ENCODE measurements around the gene CSRP3.

The CSRP3 gene

DNA sequence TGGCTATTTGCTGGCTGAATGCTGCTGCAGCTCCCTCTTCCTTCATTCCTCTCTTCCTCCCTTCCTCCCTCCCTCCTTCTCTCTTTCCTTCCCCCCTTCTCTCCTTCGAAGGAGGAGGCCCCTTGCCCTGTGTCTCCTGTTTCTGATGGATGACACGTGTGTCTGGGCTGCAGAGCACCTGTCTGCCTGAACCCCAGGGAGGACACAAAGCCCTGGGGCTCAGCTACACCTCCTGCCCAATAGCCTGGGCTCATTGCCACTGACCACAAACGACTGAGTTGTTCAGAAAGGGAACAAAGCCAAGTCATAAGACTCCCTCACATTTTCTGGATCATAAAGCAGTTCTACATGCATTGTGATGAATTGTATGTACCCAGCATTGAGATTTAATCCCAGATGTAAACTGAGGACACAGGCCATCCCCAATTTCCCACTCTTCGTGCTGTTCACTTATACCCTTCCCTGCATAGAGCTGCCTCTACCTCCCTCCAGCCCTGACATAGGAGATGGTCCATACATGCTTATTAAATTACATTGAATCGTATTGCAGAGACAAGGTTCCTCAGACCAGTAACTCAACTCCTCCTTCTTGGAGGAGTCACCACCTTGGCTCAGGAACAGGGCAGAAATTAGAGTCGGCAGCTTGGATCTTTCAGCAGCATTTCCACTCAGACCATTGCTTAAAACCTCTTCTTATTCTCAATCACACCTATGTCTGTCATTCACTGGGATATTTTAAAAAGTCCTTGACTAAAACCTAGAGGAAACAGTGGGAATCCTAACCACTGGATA, 1.2 kb downstream of the CSRP3 start:
- in situ Hi-C loops (cut with MboI; ENCODE audit: low pct_unique_long_range_greater_than_20kb, low sequenced_read_pairs, unreplicated experiment): loop anchor here (25.0 kb wide), 1 partner anchor 112 kb away; no protein-coding TSS in a partner anchor
- no peak for DNase-seq (ENCODE audit: low spot score)
- no peak for TF ChIP-seq CTCF (IDR thresholded peaks at IDR 0.05; ENCODE audit: extremely low read depth, insufficient read depth, missing control alignments)

GRCh38 chr11:19199771-19200170, 2.0 kb downstream of the CSRP3 start:
- no peak for TF ChIP-seq CTCF (IDR thresholded peaks at IDR 0.05; ENCODE audit: extremely low read depth, insufficient read depth, missing control alignments)
- in situ Hi-C loops (cut with MboI; ENCODE audit: low pct_unique_long_range_greater_than_20kb, low sequenced_read_pairs, unreplicated experiment): loop anchor here (25.0 kb wide), 1 partner anchor 113 kb away; no protein-coding TSS in a partner anchor
- DNase-seq (ENCODE audit: low spot score): no peak

DNA sequence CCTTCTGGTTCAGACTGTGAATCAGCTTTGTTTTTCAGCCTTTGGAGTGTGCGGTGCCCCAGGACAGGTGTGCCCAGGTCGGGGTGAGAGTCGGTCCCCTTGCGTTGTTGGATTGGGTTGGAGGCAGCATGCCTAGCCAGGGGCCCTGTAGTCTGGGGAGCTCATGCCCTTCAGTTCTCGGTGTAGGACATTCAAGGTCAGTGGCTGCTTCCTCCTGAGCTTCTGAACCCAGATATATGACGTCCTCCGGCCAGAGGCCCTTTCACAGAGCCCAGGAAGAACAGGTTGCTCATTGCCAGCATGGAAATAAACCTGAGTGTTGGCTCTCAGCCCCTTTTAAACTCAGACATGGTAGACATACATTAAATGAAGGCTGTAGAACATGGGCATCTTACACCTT, 2.7 kb downstream of the CSRP3 start:
- DNase-seq (ENCODE audit: low spot score): no peak
- no peak for TF ChIP-seq CTCF (IDR thresholded peaks at IDR 0.05; ENCODE audit: extremely low read depth, insufficient read depth, missing control alignments)
- in situ Hi-C loops (cut with MboI; ENCODE audit: low pct_unique_long_range_greater_than_20kb, low sequenced_read_pairs, unreplicated experiment): no loop called here

DNA sequence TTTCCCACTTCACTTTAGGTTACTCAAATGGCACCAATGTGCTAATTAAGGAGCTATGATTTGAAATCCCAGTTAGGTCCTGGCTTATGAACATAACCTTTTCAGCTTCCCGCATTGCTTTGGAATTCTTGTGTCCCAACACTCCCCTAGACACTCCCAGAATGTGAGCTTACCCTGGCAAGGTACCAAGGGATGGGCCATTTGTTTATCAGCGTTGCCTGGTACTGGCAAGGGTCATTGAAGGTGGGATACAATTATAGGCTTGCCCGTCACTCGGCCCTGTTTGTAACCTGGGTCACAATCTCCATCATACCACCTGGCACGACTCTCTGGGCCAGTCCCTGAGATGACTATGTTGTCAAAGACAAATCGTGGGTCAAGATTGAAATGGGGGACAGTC, 5.4 kb downstream of the CSRP3 start:
- DNase-seq (ENCODE audit: low spot score): no peak
- TF ChIP-seq CTCF (IDR thresholded peaks at IDR 0.05; ENCODE audit: extremely low read depth, insufficient read depth, missing control alignments): no peak
- in situ Hi-C loops (cut with MboI; ENCODE audit: low pct_unique_long_range_greater_than_20kb, low sequenced_read_pairs, unreplicated experiment): no loop called here

DNA sequence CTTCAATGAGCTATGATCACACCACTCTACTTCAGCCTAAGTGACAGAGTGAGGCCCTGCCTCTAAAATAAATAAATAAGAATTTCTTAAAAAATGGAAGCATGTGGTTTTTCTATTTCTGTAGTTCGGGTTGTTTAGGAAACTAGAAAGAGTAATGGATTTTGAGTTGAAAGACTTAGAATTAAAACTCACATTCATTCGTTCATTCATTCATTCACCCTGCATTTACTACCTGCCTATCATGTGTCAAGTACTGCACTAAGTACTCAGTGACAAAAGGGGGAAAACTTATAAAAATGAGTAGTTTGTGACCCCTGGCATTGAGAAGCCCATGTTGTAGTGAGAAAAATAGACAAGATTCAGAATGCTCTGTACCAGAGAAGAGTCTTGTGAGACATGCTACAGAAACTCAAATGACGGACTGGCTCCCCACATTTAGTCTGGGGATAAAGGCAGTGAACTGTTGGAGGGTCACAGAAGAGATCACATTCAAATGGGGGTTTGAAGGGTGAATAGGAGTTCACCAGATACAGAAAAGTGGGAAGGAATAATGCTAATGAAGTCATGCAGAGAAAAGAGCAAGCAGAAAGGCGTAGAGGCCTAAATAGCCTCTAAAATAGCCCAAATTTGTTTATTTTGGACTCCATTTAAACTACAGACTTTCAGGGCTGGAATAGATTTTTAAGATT, 7.0 kb downstream of the CSRP3 start:
- no peak for DNase-seq (ENCODE audit: low spot score)
- in situ Hi-C loops (cut with MboI; ENCODE audit: low pct_unique_long_range_greater_than_20kb, low sequenced_read_pairs, unreplicated experiment): no loop called here
- no peak for TF ChIP-seq CTCF (IDR thresholded peaks at IDR 0.05; ENCODE audit: extremely low read depth, insufficient read depth, missing control alignments)

GRCh38 chr11:19193916-19194315, 7.9 kb downstream of the CSRP3 start:
- TF ChIP-seq CTCF (IDR thresholded peaks at IDR 0.05; ENCODE audit: extremely low read depth, insufficient read depth, missing control alignments): no peak
- in situ Hi-C loops (cut with MboI; ENCODE audit: low pct_unique_long_range_greater_than_20kb, low sequenced_read_pairs, unreplicated experiment): no loop called here
- DNase-seq (ENCODE audit: low spot score): no peak

Data from GM13977 (cell line).